ENCODE measurements around the gene TEX13D.

The TEX13D gene

GRCh38 chrX:124348885-124349453 is 16.5 kb downstream of the TEX13D start:
- no peak for DNase-seq

DNA sequence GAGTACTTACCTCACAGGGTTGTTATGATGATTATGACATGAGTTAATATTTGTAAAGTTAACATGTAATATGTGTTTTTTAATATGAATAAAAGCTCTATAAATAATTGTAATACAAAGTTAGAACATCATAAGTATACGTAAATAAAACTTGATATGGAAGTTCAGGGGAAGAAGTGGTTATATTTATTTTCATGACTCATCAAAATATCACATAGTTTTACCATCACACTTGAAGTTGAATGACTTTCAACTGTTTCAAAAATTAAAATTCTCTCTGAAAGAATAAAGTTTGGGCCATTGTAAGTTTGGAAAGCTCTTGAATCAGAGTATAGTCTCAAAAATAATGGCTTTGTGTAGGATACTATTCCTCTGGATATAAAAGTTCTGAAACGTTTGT is 22.2 kb downstream of the TEX13D start:
- no peak for DNase-seq

DNA sequence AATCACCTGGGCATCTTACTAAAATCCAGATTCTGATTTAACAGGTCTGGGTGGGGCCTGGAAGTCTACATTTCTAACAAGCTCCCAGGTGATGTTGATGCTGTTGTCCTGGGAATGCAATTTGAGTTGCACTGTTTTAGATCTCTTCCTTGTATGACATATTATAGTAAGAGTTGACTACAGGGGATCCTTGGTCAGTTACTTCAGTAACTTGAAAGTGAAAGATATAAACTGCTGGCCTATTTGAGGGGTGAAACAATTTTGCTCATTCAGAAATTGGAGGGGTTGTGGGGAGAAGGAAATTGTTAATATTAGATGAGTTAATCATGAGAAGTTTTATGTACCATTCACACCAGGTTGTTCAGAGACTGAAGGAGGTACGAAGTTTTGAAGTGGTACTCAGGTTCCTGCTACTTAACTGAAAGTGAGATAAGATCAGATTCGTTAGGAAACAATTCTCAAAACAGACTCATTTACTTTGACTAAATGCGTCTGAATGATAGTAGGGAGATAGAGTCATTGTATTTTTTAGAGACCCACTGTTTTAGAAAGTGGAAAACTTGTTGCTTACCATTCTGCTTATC is 26.4 kb downstream of the TEX13D start:
- DNase-seq, result no peak

DNA sequence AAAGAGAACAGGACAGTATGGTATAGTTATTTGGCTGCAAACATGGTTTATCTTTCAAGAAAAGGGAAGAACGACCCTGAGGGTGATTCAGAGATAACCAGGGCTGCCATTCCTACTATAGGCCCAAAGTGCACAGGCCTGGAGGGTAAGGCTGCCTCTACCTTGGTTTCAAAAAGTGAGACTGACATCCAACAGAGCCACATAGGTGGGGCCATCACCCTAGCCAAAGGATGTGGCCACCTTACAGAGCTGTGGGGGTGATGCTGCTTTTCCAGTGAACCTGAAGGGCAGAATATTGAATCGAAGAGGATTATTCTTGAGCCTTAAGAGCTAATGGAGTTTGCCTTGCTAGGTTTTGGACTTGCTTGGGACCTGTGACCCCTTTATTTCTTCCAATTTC is 29.6 kb downstream of the TEX13D start:
- no peak for DNase-seq

DNA sequence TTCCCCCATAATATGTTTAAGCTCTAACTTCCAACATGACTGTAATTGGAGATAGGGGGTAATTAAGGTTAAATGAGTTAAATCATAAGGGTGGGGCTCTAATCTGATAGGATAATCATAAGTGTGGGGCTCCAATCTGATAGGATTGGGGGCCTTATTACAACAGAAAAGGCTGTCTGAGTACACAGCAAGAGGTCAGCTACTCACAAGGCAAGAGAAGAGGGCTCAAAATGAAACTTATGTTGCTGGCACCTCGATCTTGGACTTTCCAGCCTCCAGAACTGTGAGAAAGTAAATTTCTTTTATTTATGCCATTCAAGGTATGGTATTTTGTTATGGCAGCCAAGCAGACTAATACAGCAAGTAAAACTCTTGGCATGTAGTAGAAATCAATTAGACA is 30.3 kb downstream of the TEX13D start:
- DNase-seq, result no peak

DNA sequence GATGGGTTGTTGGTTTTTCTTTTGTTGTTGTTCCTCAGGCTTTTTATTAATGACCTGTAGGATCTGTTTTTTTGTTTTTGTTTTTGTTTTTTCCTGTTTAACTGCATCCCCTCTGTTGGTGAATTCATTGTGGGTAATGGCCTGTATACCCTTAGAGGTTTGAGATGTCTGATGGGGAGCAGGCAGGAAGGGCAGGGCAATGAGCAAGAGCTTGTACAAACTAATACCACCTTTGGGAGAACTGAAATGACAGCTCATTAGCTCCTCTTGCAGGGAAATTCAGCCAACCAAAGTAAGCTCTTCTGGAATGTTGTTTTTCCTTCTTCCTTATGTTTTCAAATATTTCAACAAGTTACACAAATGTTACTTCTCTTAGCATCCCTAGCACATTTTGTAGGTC is 37.3 kb downstream of the TEX13D start:
- no peak for DNase-seq

GRCh38 chrX:124373348-124373747 is 40.9 kb downstream of the TEX13D start:
- no peak for DNase-seq

DNA sequence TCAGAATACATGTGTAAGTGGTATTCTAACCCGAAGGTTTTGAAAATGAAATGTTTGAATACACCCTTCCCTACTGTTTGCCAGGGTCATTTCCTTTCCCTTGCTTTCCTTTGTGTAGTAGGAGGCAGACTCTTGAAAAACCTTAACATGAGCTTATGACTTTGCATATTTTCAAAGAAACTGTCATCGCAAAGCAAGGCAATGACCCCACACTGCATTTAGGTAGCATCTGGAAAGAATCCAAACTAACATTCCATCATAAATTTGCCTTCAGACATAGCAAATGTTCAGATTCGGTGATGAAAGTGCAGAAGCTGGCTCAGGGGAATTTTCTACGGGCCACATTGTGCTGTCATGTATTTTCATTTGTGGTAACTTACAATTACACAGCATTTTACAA is 46.2 kb downstream of the TEX13D start:
- no peak for DNase-seq

DNA sequence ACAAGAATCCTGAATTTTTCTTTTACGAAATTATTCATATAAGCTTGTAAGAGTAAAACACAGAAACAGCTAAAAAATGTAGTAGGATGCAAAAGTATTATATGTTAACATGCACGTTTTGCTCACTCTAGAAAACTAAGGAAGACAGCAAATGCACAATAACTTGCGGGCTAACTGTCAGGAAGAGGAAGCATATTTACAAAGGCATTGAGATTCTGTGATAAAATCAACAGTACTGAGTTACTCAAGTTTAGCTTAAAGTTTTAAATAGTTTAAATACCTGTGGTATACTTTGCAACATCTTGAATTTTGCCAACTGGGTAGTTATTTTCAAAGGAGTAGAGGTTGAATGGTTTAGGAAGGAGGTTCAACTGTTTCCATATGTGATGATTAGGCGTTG is 50.9 kb downstream of the TEX13D start:
- no peak for DNase-seq

DNA sequence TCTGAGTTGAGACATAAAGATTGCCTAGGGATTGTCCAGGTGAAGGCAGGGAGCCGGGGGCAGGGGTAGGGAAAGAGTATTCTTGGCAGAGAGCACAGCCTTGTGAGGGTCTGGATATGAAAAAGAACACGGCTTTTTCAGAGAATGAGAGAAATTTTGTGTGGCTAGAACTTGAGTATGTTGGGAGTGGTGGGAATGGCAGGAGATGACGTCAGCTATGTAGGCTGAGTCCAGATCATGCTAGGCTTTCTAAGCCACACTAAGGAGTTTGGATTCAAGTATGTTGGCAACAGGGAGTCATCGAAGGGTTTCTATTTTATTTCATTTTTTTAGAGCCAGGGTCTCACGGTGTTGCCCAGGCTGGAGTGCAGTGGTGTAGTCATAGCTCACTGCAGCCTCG is 53.9 kb downstream of the TEX13D start:
- no peak for DNase-seq
